22Rv1 (cell line): ENCODE measurements around the gene ABHD12.

Source experiments
- ZFX ChIP-seq: fragments of 450-650 bp; IDR thresholded peaks from 2 replicates; pipeline ENCODE4 v1.6.1; 2017; ENCODE audit warnings: antibody characterized with exemption, borderline replicate concordance
- TF ChIP-seq, protein P1 (sequence below): fragments of 450-650 bp; IDR thresholded peaks from 2 replicates; pipeline ENCODE4 v1.5.1; 2017; ENCODE audit warnings: mild to moderate bottlenecking

DNA sequence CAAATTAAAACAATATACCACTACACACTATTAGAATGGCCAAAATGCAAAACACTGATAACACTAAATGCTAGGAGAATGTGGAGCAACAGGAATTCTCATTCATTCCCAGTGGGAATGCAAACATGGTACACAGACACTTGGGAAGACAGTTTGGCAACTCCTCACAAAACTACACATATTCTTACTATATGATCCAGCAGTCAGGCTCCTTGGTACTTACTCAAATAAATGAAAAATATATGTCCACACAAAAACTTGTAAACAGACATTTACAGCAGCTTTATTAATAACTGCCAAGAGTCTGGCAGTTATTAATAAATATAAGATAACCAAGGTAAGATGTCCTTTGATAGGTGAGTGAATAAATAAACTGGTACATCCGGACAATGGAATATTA lies 44.9 kb downstream of the ABHD12 start:
- TF ChIP-seq, protein P1, sequence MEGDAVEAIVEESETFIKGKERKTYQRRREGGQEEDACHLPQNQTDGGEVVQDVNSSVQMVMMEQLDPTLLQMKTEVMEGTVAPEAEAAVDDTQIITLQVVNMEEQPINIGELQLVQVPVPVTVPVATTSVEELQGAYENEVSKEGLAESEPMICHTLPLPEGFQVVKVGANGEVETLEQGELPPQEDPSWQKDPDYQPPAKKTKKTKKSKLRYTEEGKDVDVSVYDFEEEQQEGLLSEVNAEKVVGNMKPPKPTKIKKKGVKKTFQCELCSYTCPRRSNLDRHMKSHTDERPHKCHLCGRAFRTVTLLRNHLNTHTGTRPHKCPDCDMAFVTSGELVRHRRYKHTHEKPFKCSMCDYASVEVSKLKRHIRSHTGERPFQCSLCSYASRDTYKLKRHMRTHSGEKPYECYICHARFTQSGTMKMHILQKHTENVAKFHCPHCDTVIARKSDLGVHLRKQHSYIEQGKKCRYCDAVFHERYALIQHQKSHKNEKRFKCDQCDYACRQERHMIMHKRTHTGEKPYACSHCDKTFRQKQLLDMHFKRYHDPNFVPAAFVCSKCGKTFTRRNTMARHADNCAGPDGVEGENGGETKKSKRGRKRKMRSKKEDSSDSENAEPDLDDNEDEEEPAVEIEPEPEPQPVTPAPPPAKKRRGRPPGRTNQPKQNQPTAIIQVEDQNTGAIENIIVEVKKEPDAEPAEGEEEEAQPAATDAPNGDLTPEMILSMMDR = no peak
- no peak for TF ChIP-seq ZFX
